Esophagus (tissue), 2 donors: Measurements from ENCODE around the gene SLC25A11. TPM values are rescaled to one million over a fixed set of nuclear protein-coding genes. Genes with fewer than 3 reads are reported as not detected.
A peak's percentile ranks its signal among the peaks of the same experiment; 100 is the strongest.

ENCODE experiments used
- H3K27ac ChIP-seq, 2 donors: one replicate each; pipeline ENCODE4 v1.5.1; 2013; ENCODE audit warnings: low read depth in 2 of 2, mild to moderate bottlenecking in 2 of 2, inconsistent platforms in 1 of 2, low read length in 1 of 2, moderate library complexity in 1 of 2
- H3K27me3 ChIP-seq, 2 donors: one replicate each; pipeline ENCODE4 v1.6.1; 2013; ENCODE audit warnings: low read length in 2 of 2, control low read depth in 1 of 2, mild to moderate bottlenecking in 1 of 2; ENCODE audit not compliant: insufficient read depth in 2 of 2, control insufficient read depth in 1 of 2
- H3K36me3 ChIP-seq, 2 donors: one replicate each; pipeline ENCODE4 v1.6.1; 2013; ENCODE audit warnings: low read length in 1 of 2; ENCODE audit not compliant: control insufficient read depth in 2 of 2, insufficient read depth in 2 of 2
- H3K4me1 ChIP-seq, 2 donors: one replicate each; pipeline ENCODE4 v1.6.1; 2013; ENCODE audit warnings: low read length in 1 of 2; ENCODE audit not compliant: control insufficient read depth in 2 of 2, insufficient read depth in 2 of 2
- H3K4me3 ChIP-seq, 2 donors: one replicate each; pipeline ENCODE4 v1.5.1; 2013; ENCODE audit warnings: low read length in 2 of 2, mild to moderate bottlenecking in 2 of 2, low read depth in 1 of 2, moderate library complexity in 1 of 2
- H3K9me3 ChIP-seq, 2 donors: one replicate each; pipeline ENCODE4 v1.6.1; 2013; ENCODE audit warnings: mild to moderate bottlenecking in 2 of 2, low read depth in 1 of 2, low read length in 1 of 2, moderate library complexity in 1 of 2; ENCODE audit not compliant: control insufficient read depth in 2 of 2, insufficient read depth in 1 of 2
- WGBS, 2 donors: extraction: QIAGEN DNeasy Blood & Tissue Kit; methylation state at CpG; one replicate each; pipeline ENCODE4 v1.1.7; 2013; 5-methylcytosine and 5-hydroxymethylcytosine counted together
- polyA plus RNA-seq, 2 donors: library from polyadenylated mRNA; stranded (reverse); fragments of 200-250 nt; gene quantifications; one replicate each; pipeline ENCODE4 v1.2.3, GENCODE V29; 2013
- donor health status: healthy with polysubstance abuse.
- donor health status: Bipolar disorder and iron deficiency.

Gene SLC25A11
- polyA plus RNA-seq, 2 donors: 18.3 to 43.4 TPM

DNA sequence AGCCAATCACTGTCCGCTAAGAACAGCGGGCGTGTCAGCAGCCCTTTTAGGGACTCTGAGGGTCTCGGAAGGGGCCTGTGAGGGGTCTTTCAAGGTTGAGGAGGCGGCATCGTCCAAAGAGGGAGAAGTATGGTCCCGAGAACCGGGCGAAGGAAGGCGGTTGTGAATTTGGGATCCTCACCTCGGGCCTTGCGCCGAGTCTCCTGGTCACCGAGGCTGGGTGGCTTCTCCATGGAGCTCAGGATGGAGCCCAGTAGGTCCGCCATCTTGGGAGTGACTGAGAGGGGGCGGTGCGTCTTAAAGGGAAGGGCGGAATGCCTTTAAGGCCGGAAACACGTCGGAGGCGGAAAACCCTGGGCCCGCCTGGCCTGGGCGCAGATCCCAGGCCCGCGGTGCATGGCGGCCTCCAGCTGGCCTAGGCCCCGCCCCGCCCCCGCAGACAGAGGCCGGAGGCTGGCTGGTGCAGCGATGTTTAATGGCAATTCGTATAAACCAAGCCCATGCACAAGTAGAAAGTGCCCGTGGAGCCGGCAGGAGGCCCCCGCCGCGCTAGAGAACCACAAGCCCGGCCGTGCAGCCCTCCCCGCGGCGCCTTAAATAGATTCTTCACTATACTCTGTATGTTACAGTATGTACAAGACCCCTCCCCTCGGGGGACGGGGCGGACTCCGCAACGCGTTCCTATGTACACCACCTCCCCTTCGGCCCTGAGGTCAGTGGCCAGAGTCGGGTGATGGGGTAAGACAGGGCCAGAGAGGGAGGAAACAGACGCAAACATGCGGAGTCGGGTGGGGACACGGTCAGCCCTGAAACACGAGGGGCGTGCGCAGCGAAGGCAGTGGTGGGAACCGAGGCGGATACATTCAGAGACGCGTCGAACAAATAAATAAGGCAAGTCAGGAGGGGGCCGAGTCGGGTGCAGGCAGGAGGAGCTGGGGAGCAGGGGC is 28.0 kb upstream of the SLC25A11 start, which contains the start of gene SPAG7:
TSS of gene SPAG7 (minus strand) at position 279 of the 947 bp plus-strand sequence. CDS start at position 266, 13 bp downstream.
- Histone ChIP-seq H3K4me1 (peaks cover 9 to 18% of the 10 kb centered on the region in 2 donors), H3K27ac (peak within 1 kb of the TSS; percentile 95 to 99), H3K36me3 (peaks cover 0 to 20% of the 10 kb centered on the region in 2 donors), H3K4me3 (peak within 1 kb of the TSS; percentile 65 to 72), H3K27me3 (no peaks in the 10 kb centered on the region), H3K9me3 (no peaks in the 10 kb centered on the region)
- 0 to 1% methylated on average over 66 of the region's 66 CpGs for WGBS, 2 donors

DNA sequence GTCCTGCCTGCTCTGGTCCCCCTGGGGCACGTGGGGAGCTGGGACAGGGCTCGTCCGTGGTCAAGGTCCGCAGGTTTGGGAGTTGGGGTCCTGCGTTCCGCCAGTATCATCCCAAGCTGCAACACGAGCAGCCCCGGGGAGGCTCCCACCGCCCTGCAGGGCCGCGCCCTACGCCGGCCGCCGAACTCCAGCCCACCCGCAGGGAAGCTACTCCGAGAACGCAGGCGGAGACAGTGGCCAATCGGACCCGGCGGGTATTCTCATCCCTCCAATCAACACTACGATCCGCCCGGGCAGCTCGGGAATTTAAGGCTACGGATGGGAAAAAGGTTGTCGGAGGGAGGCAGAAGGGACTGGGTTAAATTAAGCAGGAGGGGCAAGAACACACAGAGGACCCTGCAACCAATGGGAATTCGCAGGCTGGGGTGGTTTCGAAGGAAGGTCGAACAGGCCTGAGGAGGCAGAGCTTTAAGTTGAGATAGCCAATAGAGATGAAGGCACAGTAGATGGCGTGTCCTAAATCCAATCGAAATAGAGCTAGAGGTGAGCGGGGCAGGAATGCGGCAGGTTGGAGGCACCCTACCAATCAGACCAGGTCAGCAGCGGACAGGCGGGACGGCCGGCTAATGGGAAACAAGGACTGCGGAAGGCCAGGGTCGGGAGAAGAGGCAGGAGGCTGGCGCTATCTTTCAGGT is 27.1 kb upstream of the SLC25A11 start:
- 0% methylated on average over 42 of the region's 42 CpGs for WGBS, 2 donors
- no peaks in the 10 kb centered on the region for H3K27me3 ChIP-seq
- H3K9me3 ChIP-seq: no peaks in the 10 kb centered on the region
- H3K36me3 ChIP-seq: peaks cover 0 to 12% of the 10 kb centered on the region in 2 donors
- H3K4me1 ChIP-seq: peaks cover 9 to 18% of the 10 kb centered on the region in 2 donors
- H3K4me3 ChIP-seq: peak overlapping the region; percentile 65 to 72
- peak overlapping the region; percentile 95 to 99 for H3K27ac ChIP-seq

DNA sequence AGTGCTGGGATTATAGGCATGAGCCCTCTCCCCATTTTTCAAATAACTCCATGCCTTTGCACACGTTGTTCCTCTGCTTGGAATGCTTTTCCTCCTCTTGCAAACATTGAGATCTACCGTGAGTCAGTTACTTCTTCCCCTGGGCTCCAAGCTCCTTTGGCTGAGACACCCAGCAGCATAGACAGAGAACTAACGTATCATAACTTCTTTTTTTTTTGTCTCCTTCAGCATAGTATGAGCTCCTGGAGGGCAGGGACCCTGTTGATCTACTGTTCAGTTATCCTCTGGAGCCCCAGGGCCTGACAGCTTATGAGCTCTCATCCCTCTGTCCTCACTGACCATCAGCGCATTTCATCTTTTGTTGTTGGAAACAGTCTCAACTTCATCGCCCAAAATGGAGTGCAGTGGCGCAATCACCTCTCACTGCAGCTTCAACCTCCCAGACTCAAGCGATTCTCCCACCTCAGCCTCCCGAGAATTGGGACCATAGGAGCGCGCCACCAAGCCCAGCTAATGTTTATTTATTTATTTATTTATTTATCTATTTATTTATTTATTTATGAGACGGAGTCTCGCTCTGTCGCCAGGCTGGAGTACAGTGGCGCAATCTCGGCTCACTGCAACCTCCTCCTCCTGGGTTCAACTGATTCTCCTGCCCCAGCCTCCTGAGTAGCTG is 25.6 kb upstream of the SLC25A11 start:
- peaks cover 0 to 12% of the 10 kb centered on the region in 2 donors for H3K36me3 ChIP-seq
- 96% methylated on average over 15 of the region's 15 CpGs for WGBS, 2 donors
- H3K9me3 ChIP-seq: no peaks in the 10 kb centered on the region
- no peak overlapping the region for H3K4me3 ChIP-seq
- no peaks in the 10 kb centered on the region for H3K27me3 ChIP-seq
- no peak overlapping the region for H3K27ac ChIP-seq
- H3K4me1 ChIP-seq: peaks cover 9 to 18% of the 10 kb centered on the region in 2 donors

DNA sequence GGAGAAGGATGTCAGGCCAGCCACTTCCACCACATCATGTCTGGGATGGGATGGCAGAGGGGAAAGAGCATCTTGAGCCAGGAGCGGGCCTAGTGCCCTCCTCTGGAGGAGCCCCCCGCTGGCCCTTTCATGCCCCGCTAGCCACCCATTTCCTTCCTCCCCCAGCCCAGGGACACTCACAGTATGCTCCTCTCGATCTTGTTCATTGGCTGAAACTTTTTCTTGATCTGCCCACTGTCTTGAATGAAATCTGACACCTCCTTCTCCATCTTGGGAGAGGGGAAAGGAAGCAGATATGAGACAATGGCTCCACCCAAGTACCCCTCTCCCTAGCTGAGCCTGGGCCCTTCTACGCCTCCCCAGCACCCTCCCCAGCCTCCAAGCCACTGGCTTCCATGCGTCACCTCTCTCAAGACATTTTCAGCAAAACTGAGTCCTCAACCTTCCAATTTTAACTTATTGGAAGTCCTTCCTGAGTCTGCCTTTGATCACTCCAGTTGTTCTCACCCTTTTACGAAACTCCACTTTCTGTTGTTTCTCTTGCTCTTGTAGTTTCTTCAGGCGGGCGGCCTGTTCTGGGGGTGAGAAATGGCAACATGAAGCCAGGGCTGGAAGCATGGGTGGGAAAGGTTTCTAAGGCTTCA is 20.6 kb upstream of the SLC25A11 start:
- WGBS, 2 donors: 85 to 89% methylated on average over 9 of the region's 9 CpGs
- Histone ChIP-seq H3K36me3 (peaks cover 0 to 15% of the 10 kb centered on the region in 2 donors), H3K27me3 (no peaks in the 10 kb centered on the region), H3K4me1 (peaks cover 0 to under 1% of the 10 kb centered on the region in 2 donors), H3K4me3 (no peak overlapping the region), H3K9me3 (no peaks in the 10 kb centered on the region), H3K27ac (no peak overlapping the region)

DNA sequence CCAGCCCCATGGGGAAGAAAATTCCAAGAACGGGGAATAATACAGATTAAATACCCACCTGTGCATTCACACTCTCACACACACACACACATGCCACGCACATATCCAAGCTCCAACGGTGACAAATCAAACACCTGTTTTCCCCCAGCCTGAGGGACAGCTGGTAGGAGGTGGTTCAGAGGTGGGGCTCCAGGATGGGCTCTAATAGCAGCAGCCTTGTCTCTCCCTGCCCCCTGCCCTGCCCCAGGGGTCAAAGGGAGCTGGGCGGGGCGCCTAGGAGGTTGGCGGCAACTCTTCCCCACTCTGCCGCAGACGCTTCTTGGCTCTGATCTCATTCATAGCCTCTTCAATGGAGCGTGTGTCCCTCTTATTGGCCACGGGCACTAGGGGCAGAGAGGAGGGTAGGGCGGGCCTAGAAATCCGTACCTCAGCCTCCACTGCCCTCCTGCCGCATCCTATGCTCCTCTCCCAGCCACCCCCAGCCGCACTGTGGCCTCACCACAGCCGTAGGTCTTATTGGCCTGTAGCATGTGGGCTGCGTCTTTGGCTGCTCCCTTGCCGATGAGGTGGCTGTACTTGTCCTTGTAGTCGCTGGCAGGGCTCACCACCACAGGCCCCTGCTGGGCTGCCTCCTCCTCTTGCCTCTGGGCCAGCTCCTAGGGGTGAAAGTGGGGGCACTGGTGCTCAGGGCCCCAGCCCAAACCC is 19.6 kb upstream of the SLC25A11 start:
- no peaks in the 10 kb centered on the region for H3K4me1 ChIP-seq
- H3K27me3 ChIP-seq: no peaks in the 10 kb centered on the region
- WGBS, 2 donors: 83 to 89% methylated on average over 17 to 18 of the region's 18 CpGs
- H3K27ac ChIP-seq: no peak overlapping the region
- H3K4me3 ChIP-seq: no peak overlapping the region
- peaks cover 0 to 13% of the 10 kb centered on the region in 2 donors for H3K36me3 ChIP-seq
- H3K9me3 ChIP-seq: no peaks in the 10 kb centered on the region

DNA sequence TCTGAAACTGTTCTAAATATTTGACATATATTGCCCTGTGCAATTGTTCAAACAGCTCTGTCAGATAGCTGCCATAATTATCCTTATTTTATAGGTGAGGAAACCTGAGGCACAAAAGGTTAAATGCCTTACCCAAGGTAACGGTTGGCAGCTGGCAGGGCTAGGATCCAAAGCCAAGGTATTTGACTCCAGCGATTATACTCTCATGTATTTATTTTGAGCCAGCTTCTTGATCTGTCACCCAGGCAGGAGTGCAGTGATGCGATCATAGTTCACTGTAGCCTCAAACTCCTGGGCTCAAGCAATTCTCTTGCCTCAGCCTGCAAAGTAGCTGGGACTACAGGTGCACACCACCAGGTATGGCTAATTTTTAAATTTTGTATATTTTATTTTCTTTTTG is 18.3 kb upstream of the SLC25A11 start:
- WGBS, 2 donors: 60 to 63% methylated on average over 3 of the region's 3 CpGs
- Histone ChIP-seq H3K27ac (no peak overlapping the region), H3K9me3 (no peaks in the 10 kb centered on the region), H3K4me3 (no peak overlapping the region), H3K4me1 (peaks cover 3 to 4% of the 10 kb centered on the region in 2 donors), H3K27me3 (no peaks in the 10 kb centered on the region), H3K36me3 (peaks cover 0 to 13% of the 10 kb centered on the region in 2 donors)

DNA sequence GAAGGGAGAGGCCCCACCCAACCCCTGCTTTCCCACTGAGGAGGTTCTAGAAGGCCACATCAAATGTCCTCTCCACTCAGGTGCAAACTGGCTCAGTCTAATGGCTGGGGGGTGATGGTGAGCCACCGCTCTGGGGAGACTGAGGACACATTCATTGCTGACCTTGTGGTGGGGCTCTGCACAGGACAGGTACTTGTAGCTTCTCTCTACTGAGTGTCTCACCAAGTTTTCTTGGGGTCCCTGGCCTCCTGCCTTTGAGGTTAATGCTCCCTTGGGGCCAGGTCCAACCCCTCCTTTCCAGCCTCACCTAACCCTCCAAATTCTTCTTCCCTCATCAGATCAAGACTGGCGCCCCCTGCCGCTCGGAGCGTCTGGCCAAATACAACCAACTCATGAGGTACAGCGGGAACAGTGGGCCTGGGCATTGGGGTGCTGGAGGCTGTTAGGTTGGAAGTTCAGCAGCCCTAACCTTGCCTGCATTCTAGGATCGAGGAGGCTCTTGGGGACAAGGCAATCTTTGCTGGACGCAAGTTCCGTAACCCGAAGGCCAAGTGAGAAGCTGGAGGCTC is 16.7 kb upstream of the SLC25A11 start:
- Histone ChIP-seq H3K27me3 (no peaks in the 10 kb centered on the region), H3K4me3 (no peak overlapping the region), H3K27ac (no peak overlapping the region), H3K9me3 (no peaks in the 10 kb centered on the region), H3K4me1 (peaks cover 3 to 4% of the 10 kb centered on the region in 2 donors), H3K36me3 (peaks cover 0 to 13% of the 10 kb centered on the region in 2 donors)
- 83 to 86% methylated on average over 10 of the region's 10 CpGs for WGBS, 2 donors

DNA sequence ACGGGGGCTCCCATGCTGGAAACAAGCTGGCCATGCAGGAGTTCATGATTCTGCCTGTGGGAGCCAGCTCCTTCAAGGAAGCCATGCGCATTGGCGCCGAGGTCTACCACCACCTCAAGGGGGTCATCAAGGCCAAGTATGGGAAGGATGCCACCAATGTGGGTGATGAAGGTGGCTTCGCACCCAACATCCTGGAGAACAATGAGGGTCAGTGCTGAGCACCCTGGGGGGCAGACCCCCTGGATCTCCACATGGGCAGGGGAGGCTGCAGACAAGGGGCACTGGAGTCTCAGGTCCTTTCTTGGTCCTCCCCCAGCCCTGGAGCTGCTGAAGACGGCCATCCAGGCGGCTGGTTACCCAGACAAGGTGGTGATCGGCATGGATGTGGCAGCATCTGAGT is 15.2 kb upstream of the SLC25A11 start:
- Histone ChIP-seq H3K4me3 (no peak overlapping the region), H3K27me3 (no peaks in the 10 kb centered on the region), H3K9me3 (no peaks in the 10 kb centered on the region), H3K36me3 (peaks cover 0 to 10% of the 10 kb centered on the region in 2 donors), H3K4me1 (peaks cover 4 to 8% of the 10 kb centered on the region in 2 donors), H3K27ac (no peak overlapping the region)
- WGBS, 2 donors: 96 to 99% methylated on average over 8 of the region's 8 CpGs
